Cardiac fibroblast (primary cell): ENCODE measurements around the gene XPNPEP1.

Experiments
- DNase-seq, 2 donors: peaks; one replicate each; pipeline versions ENCODE4 v3.0.0 to v3.0.0-alpha.2; 2010; ENCODE audit warnings: low read depth in 2 of 2
- H3K4me3 ChIP-seq, 2 donors: replicated peaks in 1 of 2; 1 replicate in 1 of 2; 2 replicates in 1 of 2; pipeline ENCODE4 v1.5.1; 2011; ENCODE audit warnings: low read depth in 2 of 2, low read length in 2 of 2, mild to moderate bottlenecking in 2 of 2, moderate library complexity in 1 of 2
- TF ChIP-seq, protein P1 (sequence below): IDR thresholded peaks from one replicate; pipeline ENCODE4 v1.5.1; 2011; ENCODE audit warnings: low read depth, mild to moderate bottlenecking, low read length, inconsistent platforms

The XPNPEP1 gene

DNA sequence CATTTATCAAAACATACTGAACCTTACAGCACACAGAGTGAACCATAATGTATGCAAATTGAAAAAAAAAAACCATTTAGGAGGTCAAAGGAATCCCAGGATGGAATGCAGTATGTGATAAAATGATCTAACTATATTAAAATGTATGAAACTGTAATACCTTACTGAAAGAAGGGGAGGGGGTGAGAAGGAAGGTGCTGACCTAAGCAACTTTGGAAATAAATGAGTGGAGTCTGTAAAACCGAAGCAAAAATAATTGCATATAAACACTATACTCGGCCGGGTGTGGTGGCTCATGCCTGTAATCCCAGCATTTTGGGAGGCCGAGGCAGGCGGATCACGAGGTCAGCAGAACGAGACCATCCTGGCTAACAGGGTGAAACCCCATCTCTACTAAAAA is 69.4 kb downstream of the XPNPEP1 start:
- TF ChIP-seq, protein P1, sequence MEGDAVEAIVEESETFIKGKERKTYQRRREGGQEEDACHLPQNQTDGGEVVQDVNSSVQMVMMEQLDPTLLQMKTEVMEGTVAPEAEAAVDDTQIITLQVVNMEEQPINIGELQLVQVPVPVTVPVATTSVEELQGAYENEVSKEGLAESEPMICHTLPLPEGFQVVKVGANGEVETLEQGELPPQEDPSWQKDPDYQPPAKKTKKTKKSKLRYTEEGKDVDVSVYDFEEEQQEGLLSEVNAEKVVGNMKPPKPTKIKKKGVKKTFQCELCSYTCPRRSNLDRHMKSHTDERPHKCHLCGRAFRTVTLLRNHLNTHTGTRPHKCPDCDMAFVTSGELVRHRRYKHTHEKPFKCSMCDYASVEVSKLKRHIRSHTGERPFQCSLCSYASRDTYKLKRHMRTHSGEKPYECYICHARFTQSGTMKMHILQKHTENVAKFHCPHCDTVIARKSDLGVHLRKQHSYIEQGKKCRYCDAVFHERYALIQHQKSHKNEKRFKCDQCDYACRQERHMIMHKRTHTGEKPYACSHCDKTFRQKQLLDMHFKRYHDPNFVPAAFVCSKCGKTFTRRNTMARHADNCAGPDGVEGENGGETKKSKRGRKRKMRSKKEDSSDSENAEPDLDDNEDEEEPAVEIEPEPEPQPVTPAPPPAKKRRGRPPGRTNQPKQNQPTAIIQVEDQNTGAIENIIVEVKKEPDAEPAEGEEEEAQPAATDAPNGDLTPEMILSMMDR, result no peak
- no peak overlapping the region for H3K4me3 ChIP-seq
- DNase-seq, result no peak

DNA sequence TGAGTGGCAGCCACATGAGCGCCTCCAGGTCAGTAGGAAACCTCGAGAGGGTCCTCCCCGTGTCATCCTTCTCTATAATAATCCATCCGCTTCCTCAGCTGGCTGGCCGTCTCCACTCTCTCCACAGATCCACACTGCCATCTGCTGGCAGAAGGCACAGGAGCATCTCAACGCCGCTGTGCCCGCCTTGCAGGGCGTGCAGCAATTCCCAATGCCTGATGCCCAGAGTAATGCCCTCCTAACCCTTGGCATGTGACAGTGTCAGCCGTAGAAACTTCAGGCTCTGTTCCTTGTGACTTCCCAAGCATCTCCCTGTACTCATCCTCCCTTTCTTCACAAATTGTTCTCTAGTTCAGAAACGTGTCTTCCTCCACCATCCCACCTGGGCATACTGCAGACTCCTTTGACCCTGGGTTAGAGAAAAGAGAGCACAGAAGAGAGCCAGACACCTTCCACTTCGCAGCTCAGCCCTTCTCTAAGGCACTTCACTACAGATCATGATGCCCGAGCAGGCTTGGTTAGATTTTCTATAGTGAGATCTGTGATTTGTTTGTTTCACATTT is 70.8 kb downstream of the XPNPEP1 start:
- DNase-seq, result peak; percentile 77 to 80
- no peak overlapping the region for H3K4me3 ChIP-seq
- TF ChIP-seq, protein P1, result peak; percentile 96

DNA sequence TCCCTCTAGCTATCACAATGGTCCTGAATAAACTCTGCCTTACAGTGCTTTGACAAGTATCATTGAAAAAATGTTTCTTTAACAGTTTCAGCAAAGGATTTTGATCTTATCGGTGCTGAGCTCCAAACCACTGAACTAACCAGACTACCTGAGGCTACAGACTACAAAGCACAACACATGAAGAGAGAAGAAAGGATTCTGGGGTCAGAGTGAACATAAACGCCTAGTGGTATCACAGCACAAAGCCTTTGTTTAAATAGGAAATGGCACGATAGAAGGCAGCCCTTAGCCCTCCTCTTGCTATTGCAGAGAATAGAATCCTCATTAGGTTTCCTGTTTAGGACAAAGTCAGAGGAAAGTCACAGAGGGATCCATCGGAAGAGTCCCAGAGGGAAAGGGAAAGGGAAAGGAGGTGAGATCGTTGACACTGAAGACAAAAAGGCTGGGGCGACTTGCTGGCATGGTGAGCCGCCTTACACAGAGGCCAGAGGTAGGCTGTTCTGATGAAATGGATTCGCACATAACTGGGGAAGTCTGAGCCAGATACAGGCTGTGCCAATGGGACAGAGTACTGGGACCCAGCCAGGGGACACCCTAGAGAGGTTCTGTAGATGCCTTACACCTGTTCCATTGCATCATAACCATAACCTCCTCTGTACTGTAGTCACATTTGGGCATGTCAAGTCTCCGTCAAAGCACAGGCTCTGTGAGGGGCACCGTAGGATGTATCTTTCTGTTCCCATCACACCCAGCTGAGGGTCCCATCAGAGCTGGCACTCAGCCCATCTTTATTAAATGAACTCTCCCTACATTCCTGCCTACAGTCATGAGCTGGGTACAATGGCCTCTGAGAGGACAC is 71.5 kb downstream of the XPNPEP1 start:
- no peak for DNase-seq
- no peak overlapping the region for H3K4me3 ChIP-seq
- TF ChIP-seq, protein P1, result no peak

DNA sequence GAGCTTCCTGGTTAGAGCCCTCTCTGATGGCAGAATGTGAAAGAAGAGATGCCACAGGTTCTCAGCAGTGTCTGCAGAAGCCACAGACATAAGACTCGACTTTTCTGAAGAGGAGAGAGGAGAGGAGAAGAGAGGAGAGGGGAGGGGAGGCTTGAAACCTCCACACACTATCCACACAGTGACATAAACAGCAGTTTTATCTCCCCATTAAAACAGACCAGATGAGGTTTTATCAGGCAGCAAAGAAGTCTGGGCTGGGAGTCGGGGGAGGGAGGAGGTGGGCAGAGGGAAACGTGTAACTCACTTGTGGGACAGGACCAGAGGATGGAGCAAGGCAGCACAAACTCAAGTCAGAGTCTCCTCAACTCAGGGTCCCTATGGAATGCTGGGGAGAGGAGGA is 76.5 kb downstream of the XPNPEP1 start:
- DNase-seq, result no peak
- H3K4me3 ChIP-seq, result no peak overlapping the region
- TF ChIP-seq, protein P1, result no peak

DNA sequence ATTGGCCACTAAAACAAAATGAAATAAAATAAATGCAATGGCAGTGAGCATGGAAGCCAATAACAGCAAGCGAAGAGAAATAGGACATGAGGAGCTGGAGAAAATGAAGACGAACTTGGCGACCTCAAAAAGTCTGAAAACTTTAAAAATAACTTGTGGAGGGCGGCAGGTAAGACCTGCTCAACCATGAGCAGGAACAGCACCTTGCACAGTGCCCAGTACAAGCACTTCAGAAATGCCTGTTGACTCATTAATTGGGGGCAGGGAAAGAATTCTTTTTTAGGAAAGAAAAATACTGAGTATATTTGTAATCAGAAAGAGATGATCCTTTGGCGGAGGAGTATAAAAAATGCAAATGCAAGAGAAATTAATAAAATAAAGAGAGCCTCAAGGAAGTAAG is 78.0 kb downstream of the XPNPEP1 start:
- TF ChIP-seq, protein P1, result no peak
- H3K4me3 ChIP-seq, result no peak overlapping the region
- no peak for DNase-seq

DNA sequence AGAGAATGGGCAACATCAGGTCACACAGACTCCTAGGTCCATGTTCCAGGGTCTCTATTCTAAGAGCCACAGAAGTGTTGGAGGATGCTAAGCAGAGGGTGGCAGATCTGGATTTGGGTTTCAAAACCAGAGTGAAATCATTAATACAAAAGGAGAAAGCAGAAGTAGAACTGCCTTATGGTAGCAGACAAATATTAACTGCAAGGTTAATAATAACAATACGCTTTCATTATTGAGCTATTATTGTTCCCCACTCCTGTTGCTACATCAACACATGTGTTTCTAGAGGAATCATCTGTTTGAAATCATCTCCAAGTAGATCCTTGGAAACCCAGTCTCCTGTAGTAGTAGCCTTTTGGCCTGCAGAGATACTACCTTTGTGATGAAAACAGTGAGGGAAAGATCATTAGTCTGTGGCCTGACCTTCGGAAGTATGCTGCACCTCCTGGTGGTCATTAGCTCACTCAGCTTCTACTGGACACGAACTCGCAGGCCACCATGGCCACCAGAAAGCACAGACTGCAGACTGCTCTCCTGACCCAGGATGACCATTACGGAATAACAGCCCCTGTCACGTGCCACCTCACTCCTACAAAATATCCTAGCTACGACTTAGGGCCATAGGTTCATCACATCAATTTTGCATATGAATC is 84.6 kb downstream of the XPNPEP1 start:
- no peak overlapping the region for H3K4me3 ChIP-seq
- no peak for DNase-seq
- TF ChIP-seq, protein P1, result no peak
